ENCODE measurements around the gene TP63.

TP63 gene

GRCh38 chr3:189941679-189942078 lies 310.5 kb downstream of the TP63 start:
- no peak for DNase-seq (ENCODE audit: extremely low spot score)
- POLR2A ChIA-PET: no interaction called here
- CTCF ChIA-PET: interaction anchor here (1.2 to 2.2 kb wide), 5 partner anchors 9 to 671 kb away, joined by 3 to 11 read pairs (median 3); no protein-coding TSS in a partner anchor
- TF ChIP-seq, protein P1, sequence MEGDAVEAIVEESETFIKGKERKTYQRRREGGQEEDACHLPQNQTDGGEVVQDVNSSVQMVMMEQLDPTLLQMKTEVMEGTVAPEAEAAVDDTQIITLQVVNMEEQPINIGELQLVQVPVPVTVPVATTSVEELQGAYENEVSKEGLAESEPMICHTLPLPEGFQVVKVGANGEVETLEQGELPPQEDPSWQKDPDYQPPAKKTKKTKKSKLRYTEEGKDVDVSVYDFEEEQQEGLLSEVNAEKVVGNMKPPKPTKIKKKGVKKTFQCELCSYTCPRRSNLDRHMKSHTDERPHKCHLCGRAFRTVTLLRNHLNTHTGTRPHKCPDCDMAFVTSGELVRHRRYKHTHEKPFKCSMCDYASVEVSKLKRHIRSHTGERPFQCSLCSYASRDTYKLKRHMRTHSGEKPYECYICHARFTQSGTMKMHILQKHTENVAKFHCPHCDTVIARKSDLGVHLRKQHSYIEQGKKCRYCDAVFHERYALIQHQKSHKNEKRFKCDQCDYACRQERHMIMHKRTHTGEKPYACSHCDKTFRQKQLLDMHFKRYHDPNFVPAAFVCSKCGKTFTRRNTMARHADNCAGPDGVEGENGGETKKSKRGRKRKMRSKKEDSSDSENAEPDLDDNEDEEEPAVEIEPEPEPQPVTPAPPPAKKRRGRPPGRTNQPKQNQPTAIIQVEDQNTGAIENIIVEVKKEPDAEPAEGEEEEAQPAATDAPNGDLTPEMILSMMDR (IDR thresholded peaks at IDR 0.05; ENCODE audit: control extremely low read depth, extremely low read depth, low read depth, missing control alignments): no peak

DNA sequence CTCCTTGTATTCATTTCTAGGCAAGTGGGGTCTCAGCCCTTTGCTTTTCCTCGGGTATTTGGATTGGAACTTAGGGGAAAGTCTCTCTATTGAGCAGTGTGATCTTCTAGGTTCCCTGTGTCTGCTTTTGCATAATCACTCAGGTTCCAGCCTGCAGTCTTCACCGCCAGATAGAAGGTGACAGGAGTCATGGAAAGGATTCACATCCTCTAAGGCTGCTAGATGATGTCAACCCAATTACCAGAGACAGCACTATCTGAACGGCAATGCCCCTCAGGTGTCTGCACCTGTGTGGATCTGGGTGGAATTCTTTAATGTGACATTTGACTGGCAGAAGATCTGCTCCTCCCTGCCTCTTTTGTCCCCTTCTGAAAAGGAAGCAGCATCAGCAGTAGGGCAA lies 311.8 kb downstream of the TP63 start:
- DNase-seq (ENCODE audit: extremely low spot score): no peak
- TF ChIP-seq, protein P1 (IDR thresholded peaks at IDR 0.05; ENCODE audit: control extremely low read depth, extremely low read depth, low read depth, missing control alignments): no peak
- CTCF ChIA-PET: no interaction called here
- POLR2A ChIA-PET: no interaction called here

- CTCF ChIA-PET: interaction anchor here (0.9 to 1.4 kb wide), 2 partner anchors 17 to 671 kb away, joined by 4 to 5 read pairs; no protein-coding TSS in a partner anchor
- POLR2A ChIA-PET: no interaction called here
- no peak for DNase-seq (ENCODE audit: extremely low spot score)
- TF ChIP-seq, protein P1 (IDR thresholded peaks at IDR 0.05; ENCODE audit: control extremely low read depth, extremely low read depth, low read depth, missing control alignments): no peak
These were observed 313.3 kb downstream of the TP63 start for GRCh38 chr3:189944285-189945145.

DNA sequence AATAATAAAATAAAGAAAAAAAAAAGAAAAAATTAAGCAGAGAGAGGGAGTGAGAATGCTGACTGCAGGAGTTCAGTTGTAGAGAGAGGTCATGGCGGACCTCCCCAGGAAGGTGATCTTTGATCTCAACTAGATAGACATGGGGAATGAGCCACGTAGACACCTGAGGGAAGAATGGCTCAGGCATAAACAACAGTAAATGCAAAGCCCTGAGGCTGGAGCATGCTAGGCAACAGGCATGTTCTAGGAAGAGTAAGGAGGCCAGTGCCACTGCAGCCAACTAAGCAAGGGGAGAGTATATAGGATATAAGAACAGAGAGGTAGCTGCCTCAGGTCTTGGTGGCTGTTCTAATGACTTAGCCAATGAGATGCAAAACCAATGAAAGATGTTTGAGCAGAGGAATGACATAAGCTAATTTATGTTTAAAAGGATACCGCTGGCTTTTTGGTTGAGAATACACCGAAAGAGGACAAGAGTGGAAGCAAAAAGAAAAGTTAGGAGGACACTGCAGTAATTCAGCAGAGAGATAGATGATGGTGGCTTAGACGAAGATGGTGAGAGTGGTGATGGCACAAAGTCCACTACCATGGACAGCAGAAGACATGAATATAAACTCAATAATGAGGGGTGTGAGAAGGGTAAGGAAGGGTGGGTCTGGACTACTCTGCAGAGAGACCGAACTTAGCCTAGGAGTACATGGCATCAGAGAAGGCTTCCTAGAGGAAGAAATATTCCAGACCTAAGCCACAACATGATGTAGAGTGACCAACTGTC lies 314.9 kb downstream of the TP63 start:
- POLR2A ChIA-PET: no interaction called here
- TF ChIP-seq, protein P1 (IDR thresholded peaks at IDR 0.05; ENCODE audit: control extremely low read depth, extremely low read depth, low read depth, missing control alignments): no peak
- DNase-seq (ENCODE audit: extremely low spot score): no peak
- CTCF ChIA-PET: interaction anchor here (1.5 to 6.1 kb wide), 5 partner anchors 11 to 676 kb away, joined by 4 to 98 read pairs (median 19); no protein-coding TSS in a partner anchor

Data from GM10248 (cell line).